Hepatocyte (in vitro differentiated cells): ENCODE results near the gene LARP6.

Source experiments
- EZH2phosphoT487 ChIP-seq: fragments of 200-600 bp; sonication (generic); IDR thresholded peaks from one replicate; pipeline ENCODE4 v1.6.1; 2018; ENCODE audit warnings: antibody characterized with exemption, mild to moderate bottlenecking, low read depth, moderate library complexity; ENCODE audit not compliant: unreplicated experiment, severe bottlenecking
- TF ChIP-seq, protein P1 (sequence below): fragments of 200-600 bp; sonication (generic); IDR thresholded peaks from 2 replicates; pipeline ENCODE4 v1.5.1; 2016; ENCODE audit warnings: antibody characterized with exemption, mild to moderate bottlenecking; ENCODE audit not compliant: poor library complexity

DNA sequence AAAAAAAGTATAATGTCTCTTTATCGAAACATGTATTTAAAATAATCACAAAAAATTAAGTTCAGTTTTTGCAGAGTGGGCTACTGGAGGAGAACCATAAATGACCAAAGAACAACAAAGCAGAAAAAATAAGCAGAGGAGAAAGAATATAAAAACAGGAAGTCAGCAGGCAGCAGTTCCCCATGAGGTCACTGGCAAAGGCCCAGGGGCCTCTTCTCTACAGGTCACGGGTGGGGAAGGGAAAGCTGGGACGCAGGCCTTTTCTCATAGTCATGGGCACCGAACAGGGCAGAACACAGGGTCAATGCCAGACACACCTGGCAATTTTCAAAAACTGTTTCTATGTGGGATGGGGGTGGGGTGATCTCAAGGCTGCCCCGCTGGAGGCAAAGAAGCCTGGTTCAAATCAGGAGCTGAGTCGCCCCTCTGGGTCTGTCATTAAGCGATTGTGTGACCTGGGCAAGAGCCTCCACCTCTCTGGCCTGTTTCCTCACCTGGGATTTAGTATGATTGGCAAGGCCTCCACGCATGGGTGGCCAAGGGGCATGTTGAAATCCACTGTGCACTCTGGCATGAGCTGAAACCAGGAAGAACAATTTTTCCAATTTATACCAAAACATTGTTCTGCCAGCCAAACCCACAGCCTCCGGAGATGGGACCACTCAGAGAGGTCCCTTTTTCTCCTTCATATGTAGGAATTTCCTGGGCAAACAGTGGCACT is 46.8 kb downstream of the LARP6 start:
- TF ChIP-seq, protein P1, sequence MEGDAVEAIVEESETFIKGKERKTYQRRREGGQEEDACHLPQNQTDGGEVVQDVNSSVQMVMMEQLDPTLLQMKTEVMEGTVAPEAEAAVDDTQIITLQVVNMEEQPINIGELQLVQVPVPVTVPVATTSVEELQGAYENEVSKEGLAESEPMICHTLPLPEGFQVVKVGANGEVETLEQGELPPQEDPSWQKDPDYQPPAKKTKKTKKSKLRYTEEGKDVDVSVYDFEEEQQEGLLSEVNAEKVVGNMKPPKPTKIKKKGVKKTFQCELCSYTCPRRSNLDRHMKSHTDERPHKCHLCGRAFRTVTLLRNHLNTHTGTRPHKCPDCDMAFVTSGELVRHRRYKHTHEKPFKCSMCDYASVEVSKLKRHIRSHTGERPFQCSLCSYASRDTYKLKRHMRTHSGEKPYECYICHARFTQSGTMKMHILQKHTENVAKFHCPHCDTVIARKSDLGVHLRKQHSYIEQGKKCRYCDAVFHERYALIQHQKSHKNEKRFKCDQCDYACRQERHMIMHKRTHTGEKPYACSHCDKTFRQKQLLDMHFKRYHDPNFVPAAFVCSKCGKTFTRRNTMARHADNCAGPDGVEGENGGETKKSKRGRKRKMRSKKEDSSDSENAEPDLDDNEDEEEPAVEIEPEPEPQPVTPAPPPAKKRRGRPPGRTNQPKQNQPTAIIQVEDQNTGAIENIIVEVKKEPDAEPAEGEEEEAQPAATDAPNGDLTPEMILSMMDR, result no peak
- no peak for TF ChIP-seq EZH2phosphoT487
